ENCODE measurements around the gene CDKN1C.

Gene CDKN1C

GRCh38 chr11:2883979-2884815 lies 1.4 kb downstream of the CDKN1C start:
- Histone ChIP-seq H3K4me3 (ENCODE audit: low read depth in 1 of 2, low read length in 1 of 2) (peak overlapping the region; percentile 53 to 70), H3K4me1 (ENCODE audit: control insufficient read depth in 1 of 2, insufficient read depth in 1 of 2, low read depth in 1 of 2, low read length in 1 of 2) (peaks cover 21 to 31% of the 10 kb centered on the region in 2 experiments), H3K9me3 (no peaks in the 10 kb centered on the region), H3K27me3 (peaks cover 93% of the 10 kb centered on the region), H3K27ac (no peak overlapping the region), H3K36me3 (no peaks in the 10 kb centered on the region)
- TF ChIP-seq, protein P1, sequence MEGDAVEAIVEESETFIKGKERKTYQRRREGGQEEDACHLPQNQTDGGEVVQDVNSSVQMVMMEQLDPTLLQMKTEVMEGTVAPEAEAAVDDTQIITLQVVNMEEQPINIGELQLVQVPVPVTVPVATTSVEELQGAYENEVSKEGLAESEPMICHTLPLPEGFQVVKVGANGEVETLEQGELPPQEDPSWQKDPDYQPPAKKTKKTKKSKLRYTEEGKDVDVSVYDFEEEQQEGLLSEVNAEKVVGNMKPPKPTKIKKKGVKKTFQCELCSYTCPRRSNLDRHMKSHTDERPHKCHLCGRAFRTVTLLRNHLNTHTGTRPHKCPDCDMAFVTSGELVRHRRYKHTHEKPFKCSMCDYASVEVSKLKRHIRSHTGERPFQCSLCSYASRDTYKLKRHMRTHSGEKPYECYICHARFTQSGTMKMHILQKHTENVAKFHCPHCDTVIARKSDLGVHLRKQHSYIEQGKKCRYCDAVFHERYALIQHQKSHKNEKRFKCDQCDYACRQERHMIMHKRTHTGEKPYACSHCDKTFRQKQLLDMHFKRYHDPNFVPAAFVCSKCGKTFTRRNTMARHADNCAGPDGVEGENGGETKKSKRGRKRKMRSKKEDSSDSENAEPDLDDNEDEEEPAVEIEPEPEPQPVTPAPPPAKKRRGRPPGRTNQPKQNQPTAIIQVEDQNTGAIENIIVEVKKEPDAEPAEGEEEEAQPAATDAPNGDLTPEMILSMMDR (IDR thresholded peaks at IDR 0.05) = no peak

DNA sequence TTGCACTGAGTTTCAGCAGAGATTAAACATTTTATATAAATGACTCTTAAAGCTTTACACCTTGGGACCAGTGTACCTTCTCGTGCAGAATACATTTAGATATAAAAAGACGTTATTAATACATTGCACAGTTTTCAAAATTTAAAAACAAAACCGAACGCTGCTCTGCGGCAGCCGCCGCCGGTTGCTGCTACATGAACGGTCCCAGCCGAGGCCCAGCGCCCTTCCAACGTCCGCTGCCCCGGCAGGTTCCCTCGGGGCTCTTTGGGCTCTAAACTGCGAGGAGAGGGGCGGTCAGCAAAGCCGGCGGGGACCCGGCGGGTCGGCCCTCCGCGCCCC lies 2.0 kb downstream of the CDKN1C start:
- Histone ChIP-seq H3K4me3 (ENCODE audit: low read depth in 1 of 2, low read length in 1 of 2) (peak overlapping the region; percentile 53 to 70), H3K36me3 (no peaks in the 10 kb centered on the region), H3K4me1 (ENCODE audit: control insufficient read depth in 1 of 2, insufficient read depth in 1 of 2, low read depth in 1 of 2, low read length in 1 of 2) (peaks cover 21 to 31% of the 10 kb centered on the region in 2 experiments), H3K27ac (no peak overlapping the region), H3K9me3 (no peaks in the 10 kb centered on the region), H3K27me3 (peaks cover 98% of the 10 kb centered on the region)
- TF ChIP-seq, protein P1 (IDR thresholded peaks at IDR 0.05) = no peak

GRCh38 chr11:2882396-2883110 lies 3.0 kb downstream of the CDKN1C start:
- no peaks in the 10 kb centered on the region for H3K36me3 ChIP-seq
- H3K27me3 ChIP-seq = peaks cover 93% of the 10 kb centered on the region
- peaks cover 21 to 23% of the 10 kb centered on the region in 2 experiments for H3K4me1 ChIP-seq (ENCODE audit: control insufficient read depth in 1 of 2, insufficient read depth in 1 of 2, low read depth in 1 of 2, low read length in 1 of 2)
- H3K27ac ChIP-seq = no peak overlapping the region
- TF ChIP-seq, protein P1 (IDR thresholded peaks at IDR 0.05) = no peak
- H3K4me3 ChIP-seq (ENCODE audit: low read depth in 1 of 2, low read length in 1 of 2) = no peak overlapping the region
- no peaks in the 10 kb centered on the region for H3K9me3 ChIP-seq

DNA sequence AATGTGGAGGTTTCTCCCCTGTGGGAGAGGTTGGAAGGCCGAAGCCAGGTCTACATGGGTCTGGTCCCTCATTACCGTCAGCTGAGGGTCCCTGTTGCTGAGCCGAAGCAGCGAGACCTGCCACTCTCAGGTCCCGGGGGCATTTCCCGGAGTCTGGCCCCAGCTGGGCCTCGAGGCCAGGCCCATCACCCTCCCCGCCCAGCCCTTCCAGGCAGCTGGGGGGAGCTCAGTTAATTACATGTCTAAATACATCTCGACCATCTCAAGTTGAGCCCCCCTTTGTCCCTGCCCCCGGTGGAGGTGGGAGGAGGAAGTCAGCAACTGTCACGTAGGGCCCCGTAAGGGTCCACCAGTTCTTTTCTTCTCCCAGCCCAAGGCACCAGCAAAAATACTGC lies 3.6 kb downstream of the CDKN1C start:
- no peak overlapping the region for H3K27ac ChIP-seq
- H3K4me1 ChIP-seq (ENCODE audit: control insufficient read depth in 1 of 2, insufficient read depth in 1 of 2, low read depth in 1 of 2, low read length in 1 of 2) = peaks cover 21 to 23% of the 10 kb centered on the region in 2 experiments
- peaks cover 93% of the 10 kb centered on the region for H3K27me3 ChIP-seq
- no peak overlapping the region for H3K4me3 ChIP-seq (ENCODE audit: low read depth in 1 of 2, low read length in 1 of 2)
- TF ChIP-seq, protein P1 (IDR thresholded peaks at IDR 0.05) = no peak
- H3K36me3 ChIP-seq = no peaks in the 10 kb centered on the region
- H3K9me3 ChIP-seq = no peaks in the 10 kb centered on the region

DNA sequence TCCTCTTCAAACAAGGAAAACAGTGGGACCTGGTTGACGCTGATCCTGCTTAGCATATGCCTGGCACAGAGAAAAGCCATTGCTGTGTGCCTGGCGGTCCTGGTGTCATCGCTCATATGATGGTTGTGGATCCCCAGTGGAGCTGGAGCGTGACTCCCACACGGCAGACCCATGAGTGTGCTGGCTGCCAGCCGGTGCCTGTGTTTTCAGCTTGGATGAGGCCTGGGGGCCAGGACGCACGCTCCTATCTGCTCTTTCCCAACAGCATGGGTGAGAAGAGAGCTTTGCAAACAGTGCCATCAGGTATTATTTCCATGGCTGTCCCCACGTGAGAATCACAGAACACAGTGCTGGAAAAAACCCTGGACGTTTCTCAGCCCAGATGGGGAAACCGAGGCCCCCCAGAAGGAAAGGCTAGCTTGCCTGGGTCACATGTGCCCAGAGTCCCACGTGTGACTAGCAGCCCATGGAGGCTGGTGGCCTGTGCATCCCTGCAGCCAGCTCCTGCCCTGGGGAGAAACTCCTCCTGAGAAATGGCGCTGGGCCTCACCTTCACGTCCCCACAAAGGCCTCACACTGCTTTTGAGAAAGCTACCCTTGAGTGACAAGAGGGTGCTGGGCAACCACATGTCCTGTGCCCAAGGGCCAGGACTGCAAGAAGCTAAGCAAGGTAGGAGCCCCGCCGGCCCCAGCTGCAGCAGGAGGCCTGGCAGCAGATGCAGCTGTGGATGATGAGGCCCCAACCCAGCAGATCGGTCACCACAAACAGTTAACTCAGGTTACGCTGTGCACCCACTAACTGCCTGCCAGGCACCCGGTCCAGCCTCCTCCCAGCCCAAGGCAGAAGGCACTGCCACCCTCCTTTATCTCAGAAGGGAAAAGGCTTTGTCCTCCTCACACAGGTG lies 4.2 kb downstream of the CDKN1C start:
- TF ChIP-seq, protein P1 (IDR thresholded peaks at IDR 0.05) = no peak
- Histone ChIP-seq H3K27me3 (peaks cover 93% of the 10 kb centered on the region), H3K27ac (no peak overlapping the region), H3K36me3 (no peaks in the 10 kb centered on the region), H3K4me3 (ENCODE audit: low read depth in 1 of 2, low read length in 1 of 2) (no peak overlapping the region), H3K9me3 (no peaks in the 10 kb centered on the region), H3K4me1 (ENCODE audit: control insufficient read depth in 1 of 2, insufficient read depth in 1 of 2, low read depth in 1 of 2, low read length in 1 of 2) (peaks cover 18 to 21% of the 10 kb centered on the region in 2 experiments)
